PC-3 (cell line): ENCODE measurements around the gene ADGRL3. TPM values are rescaled to one million over a fixed set of nuclear protein-coding genes. Genes with fewer than 3 reads are reported as not detected.
"Not testable (repeated sequence)": the region's sequence is repeated elsewhere in the genome, so short reads cannot be mapped to it uniquely, and the experiment has no call there.

Source experiments
- ATAC-seq: fragments of 200-7000 bp; cut with Tn5 transposase; 2 replicates; pipeline ENCODE4 v1.9.1; 2020; ENCODE audit warnings: mild to moderate bottlenecking, moderate library complexity
- BruUV-seq: library from RNA; stranded (reverse); fragments of 400-500 nt; replicated peaks from 2 replicates; lab custom pipeline; 2021; lab: Mats Ljungman, UMichigan
- CTCF ChIA-PET: fragments of 300-600 bp; sonication (Branson Sonifier 250); formaldehyde crosslinking; loops from one replicate; lab custom pipeline; 2022; ENCODE audit warnings: antibody characterized with exemption; lab: Charles Lee
- POLR2A ChIA-PET: fragments of 300-600 bp; sonication (Branson Sonifier 250); formaldehyde crosslinking; loops from one replicate; lab custom pipeline; 2022; ENCODE audit warnings: antibody characterized with exemption; ENCODE audit not compliant: unreplicated experiment; lab: Charles Lee
- DNase-seq: peaks from one replicate; pipeline ENCODE4 v3.0.0-alpha.2; 2015
- H2AFZ ChIP-seq: fragments of 300-600 bp; sonication (generic); 2 replicates; pipeline ENCODE4 v1.6.0; 2016; ENCODE audit warnings: antibody characterized with exemption, low read length
- H3F3A ChIP-seq: fragments of 300-600 bp; sonication (generic); one replicate; pipeline ENCODE4 v1.6.0; 2017; ENCODE audit warnings: antibody characterized with exemption, low read length, control low read depth, mild to moderate bottlenecking; ENCODE audit not compliant: unreplicated experiment
- H3K27ac ChIP-seq: fragments of 300-600 bp; sonication (generic); 2 replicates; pipeline ENCODE4 v1.5.1; 2016; ENCODE audit warnings: mild to moderate bottlenecking, low read length
- H3K27me3 ChIP-seq: fragments of 300-600 bp; sonication (generic); 2 replicates; pipeline ENCODE4 v1.6.1; 2016; ENCODE audit warnings: low read length, mixed read lengths
- H3K36me3 ChIP-seq: fragments of 300-600 bp; sonication (generic); 2 replicates; pipeline ENCODE4 v1.6.1; 2016; ENCODE audit warnings: low read depth, mixed run types, low read length, mixed read lengths
- H3K4me1 ChIP-seq: fragments of 300-600 bp; sonication (generic); 2 replicates; pipeline ENCODE4 v1.5.1; 2016; ENCODE audit warnings: low read length; ENCODE audit not compliant: insufficient read depth
- H3K4me2 ChIP-seq: fragments of 300-600 bp; sonication (generic); 2 replicates; pipeline ENCODE4 v1.6.0; 2016; ENCODE audit warnings: low read length
- H3K4me3 ChIP-seq: fragments of 300-600 bp; sonication (generic); 2 replicates; pipeline ENCODE4 v1.5.1; 2016; ENCODE audit warnings: mild to moderate bottlenecking, low read length, mixed read lengths
- H3K79me2 ChIP-seq: fragments of 300-600 bp; sonication (generic); 2 replicates; pipeline ENCODE4 v1.6.1; 2017; ENCODE audit warnings: low read length, mixed read lengths
- H3K9ac ChIP-seq: fragments of 300-600 bp; sonication (generic); 2 replicates; pipeline ENCODE4 v1.6.0; 2016; ENCODE audit warnings: mild to moderate bottlenecking, low read length
- H3K9me2 ChIP-seq: fragments of 300-600 bp; sonication (generic); replicated peaks from 2 replicates; pipeline ENCODE4 v1.6.1; 2016; ENCODE audit warnings: mixed run types, low read length, mixed read lengths
- H3K9me3 ChIP-seq: fragments of 300-600 bp; sonication (generic); 2 replicates; pipeline ENCODE4 v1.6.1; 2016; ENCODE audit warnings: low read length, mixed read lengths
- H4K20me1 ChIP-seq: fragments of 300-600 bp; sonication (generic); 2 replicates; pipeline ENCODE4 v1.6.1; 2016; ENCODE audit warnings: low read length, mixed read lengths
- CTCF ChIP-seq: fragments of 300-600 bp; sonication (generic); conservative IDR thresholded peaks from 2 replicates; pipeline ENCODE4 v1.5.1; 2017; ENCODE audit warnings: antibody characterized with exemption, low read depth, mild to moderate bottlenecking, low read length
- EZH2 ChIP-seq: fragments of 300-600 bp; sonication (generic); IDR thresholded peaks from one replicate; pipeline ENCODE4 v1.6.1; 2017; ENCODE audit warnings: antibody characterized with exemption, mild to moderate bottlenecking, low read length; ENCODE audit not compliant: unreplicated experiment
- EZH2phosphoT487 ChIP-seq: fragments of 300-600 bp; sonication (generic); IDR thresholded peaks from 2 replicates; pipeline ENCODE4 v1.6.1; 2018; ENCODE audit warnings: mild to moderate bottlenecking, antibody characterized with exemption, low read length, borderline replicate concordance
- intact Hi-C: fragments of 100-400 bp; cut with micrococcal nuclease; formaldehyde crosslinking; loops from 2 replicates; pipeline ENCODE4 v1.9.0; 2023
- total RNA-seq: library from RNA; depleted of rRNA; stranded (reverse); fragments of >200 nt; gene quantifications from 2 replicates; pipeline ENCODE4 v1.2.3, GENCODE V29; 2014

ADGRL3 gene
- total RNA-seq, 1 experiment from 2014 or later = 0.66 TPM

GRCh38 chr4:61505773-61506685 is 305.9 kb downstream of the ADGRL3 start:
- no peaks in the 10 kb centered on the region for H3K9me2 ChIP-seq
- no peaks in the 10 kb centered on the region for H3K36me3 ChIP-seq
- DNase-seq = no peak
- no peaks in the 10 kb centered on the region for H3K9me3 ChIP-seq
- no peaks in the 10 kb centered on the region for H4K20me1 ChIP-seq
- H3K27me3 ChIP-seq = no peaks in the 10 kb centered on the region
- H3K79me2 ChIP-seq = no peaks in the 10 kb centered on the region
- intact Hi-C loops = loop anchor here (10.0 kb wide), 2 partner anchors 101 to 261 kb away; no protein-coding TSS in a partner anchor
- H3K4me1 ChIP-seq = no peaks in the 10 kb centered on the region
- no peak overlapping the region for H3K4me2 ChIP-seq
- H3K4me3 ChIP-seq = no peak overlapping the region
- ChIA-PET POLR2A (no interaction called here), CTCF (no interaction called here)
- no peaks in the 10 kb centered on the region for H3F3A ChIP-seq
- H2AFZ ChIP-seq = no peak overlapping the region
- BruUV-seq = no TSS peak
- TF ChIP-seq EZH2 (no peak), CTCF (no peak), EZH2phosphoT487 (no peak)
- no peak overlapping the region for H3K27ac ChIP-seq
- ATAC-seq = no peak
- H3K9ac ChIP-seq = no peak overlapping the region

DNA sequence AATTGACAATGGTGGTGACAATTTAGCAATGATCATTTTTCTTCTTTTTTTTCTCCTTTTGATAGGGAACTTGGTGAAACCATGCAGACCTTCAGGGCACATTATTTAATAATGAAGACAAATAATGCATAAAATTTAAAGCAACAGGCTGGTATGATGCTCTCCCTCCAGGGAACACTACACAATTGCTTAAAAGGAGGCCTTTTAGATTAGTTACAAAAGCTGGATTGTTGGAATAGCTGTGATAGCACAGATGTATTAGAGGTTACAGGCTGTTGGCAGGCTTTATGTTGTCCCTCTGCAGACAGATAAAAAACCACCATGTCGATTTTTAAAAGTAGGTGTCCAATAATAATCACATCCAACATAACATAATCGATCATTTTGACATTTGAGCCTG is 307.0 kb downstream of the ADGRL3 start:
- Histone ChIP-seq H3K36me3 (no peaks in the 10 kb centered on the region), H3K27ac (no peak overlapping the region), H3K79me2 (no peaks in the 10 kb centered on the region), H3F3A (peaks cover 6% of the 10 kb centered on the region), H4K20me1 (no peaks in the 10 kb centered on the region), H3K4me3 (no peak overlapping the region), H3K4me2 (no peak overlapping the region), H3K9ac (no peak overlapping the region), H3K9me2 (no peaks in the 10 kb centered on the region), H3K9me3 (no peaks in the 10 kb centered on the region), H3K4me1 (peaks cover 10% of the 10 kb centered on the region), H3K27me3 (no peaks in the 10 kb centered on the region), H2AFZ (no peak overlapping the region)
- ChIA-PET POLR2A (no interaction called here), CTCF (no interaction called here)
- no peak for ATAC-seq
- no peak for DNase-seq
- no peak for TF ChIP-seq EZH2
- no peak for TF ChIP-seq EZH2phosphoT487
- TF ChIP-seq CTCF = no peak
- no TSS peak for BruUV-seq
- intact Hi-C loops = loop anchor here (10.0 kb wide), 2 partner anchors 102 to 262 kb away; no protein-coding TSS in a partner anchor

DNA sequence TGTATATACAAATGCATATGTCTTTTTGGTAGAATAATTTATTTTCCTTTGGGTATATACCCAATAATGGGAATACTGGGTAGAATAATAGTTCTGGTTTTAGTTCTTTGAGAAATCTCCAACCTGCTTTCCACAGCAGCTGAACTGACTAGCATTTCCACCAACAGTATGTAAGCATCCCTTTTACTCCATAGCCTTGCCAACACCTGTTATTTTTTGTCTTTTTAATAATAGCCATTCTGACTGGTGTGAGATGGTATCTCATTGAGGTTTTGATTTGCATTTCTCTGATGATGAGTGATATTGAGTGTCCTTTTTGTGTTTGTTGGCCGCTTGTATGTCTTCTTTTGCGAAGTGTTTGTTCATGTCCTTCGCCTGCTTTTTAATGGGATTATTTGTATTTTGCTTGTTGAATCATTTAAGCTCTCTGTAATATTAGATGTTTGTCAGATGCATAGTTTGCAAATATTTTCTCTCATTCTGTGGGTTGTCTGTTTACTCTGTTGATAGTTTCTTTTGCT is 309.7 kb downstream of the ADGRL3 start:
- H3K27ac ChIP-seq, H3F3A ChIP-seq, H3K9ac ChIP-seq, H3K79me2 ChIP-seq, H3K27me3 ChIP-seq, H3K9me3 ChIP-seq, H2AFZ ChIP-seq, H3K4me3 ChIP-seq, H3K4me2 ChIP-seq, CTCF ChIA-PET, BruUV-seq, H3K9me2 ChIP-seq, POLR2A ChIA-PET, H4K20me1 ChIP-seq, H3K36me3 ChIP-seq: not testable (repeated sequence)
- peak; percentile 54 for ATAC-seq
- DNase-seq = peak; percentile 44
- intact Hi-C loops = loop anchor here (10.0 kb wide), 2 partner anchors 105 to 265 kb away; no protein-coding TSS in a partner anchor
- peaks cover 20% of the 10 kb centered on the region for H3K4me1 ChIP-seq
